Osteocyte (in vitro differentiated cells): ENCODE results near the gene RNF112. TPM values are rescaled to one million over a fixed set of nuclear protein-coding genes. Genes with fewer than 3 reads are reported as not detected.
"Not testable (repeated sequence)": the region's sequence is repeated elsewhere in the genome, so short reads cannot be mapped to it uniquely, and the experiment has no call there.

Experiments used
- DNase-seq: peaks from one replicate; pipeline ENCODE4 v3.0.0; 2021; ENCODE audit warnings: mixed read lengths; ENCODE audit not compliant: unreplicated experiment; ENCODE audit errors: extremely low spot score
- H3K27ac Mint-ChIP-seq: one replicate; pipeline ENCODE4 v1.8.0; 2021; ENCODE audit warnings: mild to moderate bottlenecking, mixed read lengths; ENCODE audit not compliant: unreplicated experiment
- H3K27me3 Mint-ChIP-seq: one replicate; pipeline ENCODE4 v1.8.0; 2021; ENCODE audit warnings: mixed read lengths; ENCODE audit not compliant: unreplicated experiment
- H3K36me3 Mint-ChIP-seq: one replicate; pipeline ENCODE4 v1.8.0; 2021; ENCODE audit warnings: mixed read lengths; ENCODE audit not compliant: unreplicated experiment
- H3K4me1 Mint-ChIP-seq: one replicate; pipeline ENCODE4 v1.8.0; 2021; ENCODE audit warnings: mixed read lengths; ENCODE audit not compliant: unreplicated experiment
- H3K4me3 Mint-ChIP-seq: one replicate; pipeline ENCODE4 v1.8.0; 2021; ENCODE audit warnings: mild to moderate bottlenecking, moderate library complexity, mixed read lengths; ENCODE audit not compliant: unreplicated experiment
- H3K9me3 Mint-ChIP-seq: one replicate; pipeline ENCODE4 v1.8.0; 2021; ENCODE audit warnings: mixed read lengths; ENCODE audit not compliant: unreplicated experiment
- CTCF ChIP-seq: fragments of 200-600 bp; sonication (generic); IDR thresholded peaks from 2 replicates; pipeline ENCODE4 v1.5.0; 2021; ENCODE audit warnings: antibody characterized with exemption, mild to moderate bottlenecking, moderate library complexity
- total RNA-seq: library from RNA; stranded (reverse); gene quantifications from 2 replicates; pipeline ENCODE4 v1.2.1, GENCODE V29; 2021

The RNF112 gene
- total RNA-seq, 1 donor from 2014 or later, result 0.89 TPM

- Mint-ChIP-seq H3K27me3 (peaks cover 5% of the 10 kb centered on the region), H3K27ac (no peak overlapping the region), H3K9me3 (peaks cover 26% of the 10 kb centered on the region), H3K4me1 (peaks cover 20% of the 10 kb centered on the region), H3K4me3 (no peak overlapping the region), H3K36me3 (peaks cover 2% of the 10 kb centered on the region)
- no peak for DNase-seq
- TF ChIP-seq CTCF, result no peak
Measured at GRCh38 chr17:19445105-19445504, 34.1 kb downstream of the RNF112 start.

DNA sequence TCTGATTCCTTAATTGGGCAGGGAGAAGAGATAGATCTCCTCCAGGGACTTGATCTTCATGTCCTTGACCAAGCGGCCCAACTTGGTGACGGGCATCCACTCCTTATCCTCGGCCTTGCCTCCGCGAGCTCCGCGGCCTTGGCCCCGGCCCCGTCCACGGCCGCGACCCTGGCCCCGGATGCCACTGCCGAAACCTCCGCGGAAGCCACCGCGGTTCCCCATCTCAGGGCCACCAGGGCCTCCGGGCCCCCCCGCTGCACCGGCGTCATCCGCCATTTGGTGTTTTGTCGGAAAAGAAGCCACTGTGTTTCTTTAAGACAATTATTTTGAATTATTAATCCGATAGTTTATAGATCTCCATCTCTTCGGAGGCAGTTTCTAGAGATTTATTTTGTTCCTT, 35.5 kb downstream of the RNF112 start:
- not testable (repeated sequence) for H3K4me3 Mint-ChIP-seq, DNase-seq, H3K36me3 Mint-ChIP-seq, H3K27me3 Mint-ChIP-seq
- Mint-ChIP-seq H3K4me1 (peaks cover 20% of the 10 kb centered on the region), H3K9me3 (peaks cover 26% of the 10 kb centered on the region), H3K27ac (peak overlapping the region; percentile 55)

GRCh38 chr17:19447085-19447583, 36.1 kb downstream of the RNF112 start:
- H3K4me1 Mint-ChIP-seq, result peaks cover 20% of the 10 kb centered on the region
- TF ChIP-seq CTCF, result peak; percentile 94
- H3K27ac Mint-ChIP-seq, result peak overlapping the region; percentile 55
- H3K36me3 Mint-ChIP-seq, result peaks cover 2% of the 10 kb centered on the region
- peaks cover 26% of the 10 kb centered on the region for H3K9me3 Mint-ChIP-seq
- H3K27me3 Mint-ChIP-seq, result peaks cover 2% of the 10 kb centered on the region
- DNase-seq, result peak; percentile 91
- H3K4me3 Mint-ChIP-seq, result no peak overlapping the region

- DNase-seq, result no peak
- TF ChIP-seq CTCF, result no peak
- H3K4me1 Mint-ChIP-seq, result peaks cover 20% of the 10 kb centered on the region
- peaks cover 2% of the 10 kb centered on the region for H3K36me3 Mint-ChIP-seq
- no peak overlapping the region for H3K4me3 Mint-ChIP-seq
- H3K27me3 Mint-ChIP-seq, result peaks cover 11% of the 10 kb centered on the region
- H3K27ac Mint-ChIP-seq, result peak overlapping the region; percentile 82
- peaks cover 14% of the 10 kb centered on the region for H3K9me3 Mint-ChIP-seq
Measured at GRCh38 chr17:19448341-19449268, 37.6 kb downstream of the RNF112 start.

GRCh38 chr17:19449656-19450055, 38.6 kb downstream of the RNF112 start:
- peaks cover 20% of the 10 kb centered on the region for H3K4me1 Mint-ChIP-seq
- DNase-seq, result no peak
- H3K36me3 Mint-ChIP-seq, result peaks cover 2% of the 10 kb centered on the region
- H3K27me3 Mint-ChIP-seq, result peaks cover 20% of the 10 kb centered on the region
- H3K4me3 Mint-ChIP-seq, result no peak overlapping the region
- no peak for TF ChIP-seq CTCF
- no peak overlapping the region for H3K27ac Mint-ChIP-seq
- peaks cover 11% of the 10 kb centered on the region for H3K9me3 Mint-ChIP-seq
